A549 (cell line): ENCODE results near the gene OR2T3. TPM values are rescaled to one million over a fixed set of nuclear protein-coding genes. Genes with fewer than 3 reads are reported as not detected.
"Not testable (repeated sequence)": the region's sequence is repeated elsewhere in the genome, so short reads cannot be mapped to it uniquely, and the experiment has no call there.

Experiments used
- ATAC-seq, 2 experiments: fragments of 200-7000 bp in 1 of 2; fragments of >200 bp in 1 of 2; cut with Nextera tagmentation in 1 of 2; cut with Tn5 transposase in 1 of 2; 3 replicates each; pipeline versions ENCODE4 v1.8.0 to v1.9.1; 2018 to 2020; ENCODE audit warnings: mild to moderate bottlenecking in 1 of 2, moderate library complexity in 1 of 2
- CTCF ChIA-PET: fragments of 300-600 bp; sonication (Branson Sonifier 250); formaldehyde crosslinking; extraction: SDS; loops from one replicate; lab custom pipeline; 2021; ENCODE audit warnings: antibody characterized with exemption, inconsistent platforms; lab: Yijun Ruan, JAX
- POLR2A ChIA-PET: fragments of 350-600 bp; formaldehyde crosslinking; extraction: SDS; loops from one replicate; lab custom pipeline; 2021; ENCODE audit warnings: antibody characterized with exemption, inconsistent platforms; lab: Yijun Ruan, JAX
- DNase-seq, 2 experiments: peaks; one replicate each; pipeline versions ENCODE4 v3.0.0 to v3.0.0-alpha.2; 2011 to 2016; ENCODE audit warnings: low read depth in 1 of 2, low spot score in 1 of 2
- FAIRE-seq: peaks from 2 replicates; lab custom pipeline; 2011; peaks lifted over from hg19 to GRCh38; lab: Jason Lieb, UNC
- H3K27ac ChIP-seq, 2 experiments: fragments of >200 bp; sonication (Bioruptor Twin); formaldehyde crosslinking; 3 replicates each; pipeline ENCODE4 v1.5.1; 2016 to 2017
- H3K4me1 ChIP-seq: fragments of >200 bp; sonication (Bioruptor Twin); formaldehyde crosslinking; 3 replicates; pipeline ENCODE4 v1.6.1; 2016
- H3K4me2 ChIP-seq: fragments of >200 bp; sonication (Bioruptor Twin); formaldehyde crosslinking; 3 replicates; pipeline ENCODE4 v1.6.1; 2016
- H3K4me3 ChIP-seq: fragments of >200 bp; sonication (Bioruptor Twin); formaldehyde crosslinking; 3 replicates; pipeline ENCODE4 v1.5.1; 2016
- H3K9me3 ChIP-seq: fragments of >200 bp; sonication (Bioruptor Twin); formaldehyde crosslinking; 3 replicates; pipeline ENCODE4 v1.6.1; 2016
- ATOH8 ChIP-seq: fragments of 250-450 bp; sonication (Bioruptor Pico); IDR thresholded peaks from 2 replicates; pipeline ENCODE4 v1.5.0; 2020; ENCODE audit warnings: low read depth, mild to moderate bottlenecking, moderate library complexity
- CHD2 ChIP-seq: fragments of 150-350 bp; IDR thresholded peaks from 2 replicates; pipeline ENCODE4 v1.6.1; 2014; ENCODE audit warnings: low read length; ENCODE audit not compliant: partially characterized antibody
- ELK1 ChIP-seq: fragments of 150-350 bp; IDR thresholded peaks from 2 replicates; pipeline ENCODE4 v1.6.1; 2014; ENCODE audit warnings: low read depth, mild to moderate bottlenecking, low read length
- FOSL2 ChIP-seq, 2 experiments: fragments of 450-650 bp in 1 of 2; fragments of >200 bp in 1 of 2; sonication (Bioruptor Twin) in 1 of 2; formaldehyde crosslinking; IDR thresholded peaks; 2 replicates each; pipeline versions ENCODE4 v1.5.0 to v1.6.1; 2016 to 2020; ENCODE audit warnings: mild to moderate bottlenecking in 1 of 2, moderate library complexity in 1 of 2
- GATA3 ChIP-seq: IDR thresholded peaks from 2 replicates; pipeline ENCODE4 v1.6.1; 2012; ENCODE audit warnings: borderline replicate concordance
- HEYL ChIP-seq: fragments of 250-450 bp; sonication (Bioruptor Pico); IDR thresholded peaks from 2 replicates; pipeline ENCODE4 v1.8.0; 2021; ENCODE audit warnings: mild to moderate bottlenecking, moderate library complexity
- MAFK ChIP-seq: fragments of 450-650 bp; IDR thresholded peaks from 2 replicates; pipeline ENCODE4 v1.6.1; 2014; ENCODE audit not compliant: partially characterized antibody
- RFX5 ChIP-seq: fragments of 450-650 bp; IDR thresholded peaks from 2 replicates; pipeline ENCODE4 v1.7.1; 2014; ENCODE audit warnings: antibody characterized with exemption, mild to moderate bottlenecking, moderate library complexity
- ZC3H11A ChIP-seq: fragments of 450-650 bp; IDR thresholded peaks from 2 replicates; pipeline ENCODE4 v1.6.1; 2014; ENCODE audit warnings: antibody characterized with exemption, mild to moderate bottlenecking
- WGBS: methylation state at CpG from one replicate; pipeline ENCODE4 v1.1.6; 2017; ENCODE audit errors: missing lambda C conversion rate; 5-methylcytosine and 5-hydroxymethylcytosine counted together
- polyA plus RNA-seq, 4 experiments: library from polyadenylated mRNA; depleted of rRNA in 3 of 4; stranded (reverse); fragments of >200 nt; fragmentation: RNase III in 1 of 4; extraction: RNeasy Plus Mini Kit Qiagen cat#74134 plus additional on column Dnase treatment in 1 of 4; gene quantifications; 2 replicates in 3 of 4; 3 replicates in 1 of 4; pipeline ENCODE4 v1.2.3, GENCODE V29; 2011 to 2017

OR2T3 gene
- polyA plus RNA-seq, 2 of the 4 experiments (the other 2 are of a cell fraction), result not detected

DNA sequence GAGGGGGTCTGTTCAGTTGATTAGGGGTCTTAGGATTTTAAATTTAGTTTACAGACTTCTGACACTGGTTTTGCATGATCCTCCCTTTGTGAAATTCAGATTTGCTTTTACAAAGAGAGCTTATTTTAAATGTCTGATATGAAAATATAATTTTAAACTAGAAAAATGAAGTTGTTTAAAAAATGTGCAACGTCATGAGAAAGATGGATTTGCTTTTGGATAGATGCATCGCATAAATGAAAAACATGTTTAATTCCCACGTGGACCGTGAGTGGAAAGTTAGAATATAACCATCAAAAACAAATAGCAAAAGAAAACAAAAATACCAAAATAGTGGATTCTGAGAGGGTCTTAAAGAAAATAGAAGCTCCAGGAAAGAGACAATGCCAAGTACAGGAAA lies 2.0 kb upstream of the OR2T3 start:
- no peak for FAIRE-seq
- H3K4me1 ChIP-seq, result no peaks in the 10 kb centered on the region
- no peak overlapping the region for H3K27ac ChIP-seq
- no peak for TF ChIP-seq ATOH8 (CRISPR knock-in tag)
- no peak for TF ChIP-seq ELK1
- TF ChIP-seq FOSL2 (IDR thresholded peaks at IDR 0.05), result no peak
- TF ChIP-seq FOSL2 (CRISPR knock-in tag; IDR thresholded peaks at IDR 0.05), result no peak
- no peak for TF ChIP-seq GATA3
- no peak for TF ChIP-seq CHD2
- no peak for TF ChIP-seq ZC3H11A
- peak; percentile 33 for TF ChIP-seq MAFK
- TF ChIP-seq RFX5, result no peak
- TF ChIP-seq HEYL (CRISPR knock-in tag), result no peak
- CTCF ChIA-PET, result interaction anchor here (1.0 kb wide), 1 partner anchor 13 kb away, joined by 3 read pairs; no protein-coding TSS in a partner anchor
- H3K4me3 ChIP-seq, result no peak overlapping the region
- H3K4me2 ChIP-seq, result no peak overlapping the region
- no peaks in the 10 kb centered on the region for H3K9me3 ChIP-seq
- POLR2A ChIA-PET, result no interaction called here
- ATAC-seq, result no peak
- WGBS, result 39% methylated on average over 4 of the region's 4 CpGs
- no peak for DNase-seq

DNA sequence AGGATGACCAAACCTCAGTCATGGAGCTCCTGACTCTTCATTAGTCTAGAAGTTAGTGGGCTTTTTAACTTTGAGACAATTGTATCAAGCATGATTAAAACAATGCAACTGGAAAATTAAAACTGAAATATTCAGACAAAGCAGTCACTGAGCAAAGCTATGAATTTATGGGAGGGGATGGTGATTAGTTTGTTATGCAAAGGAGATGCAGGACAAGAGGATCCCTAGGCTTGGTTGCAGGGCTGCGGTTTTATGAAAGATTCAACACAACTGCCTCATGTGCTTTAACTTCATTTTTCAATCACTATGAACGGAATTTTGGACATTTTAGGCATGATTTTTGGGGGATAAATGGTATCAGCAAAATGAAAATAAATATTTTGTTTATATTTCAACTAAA lies 1.0 kb upstream of the OR2T3 start:
- H3K4me2 ChIP-seq, H3K4me1 ChIP-seq, H3K9me3 ChIP-seq, H3K4me3 ChIP-seq, FAIRE-seq, ATAC-seq, H3K27ac ChIP-seq, POLR2A ChIA-PET, DNase-seq: not testable (repeated sequence)
- 18% methylated on average over 2 of the region's 2 CpGs for WGBS
- CTCF ChIA-PET, result interaction anchor here (1.0 kb wide), 1 partner anchor 14 kb away, joined by 3 read pairs; no protein-coding TSS in a partner anchor

- H3K9me3 ChIP-seq, H3K4me2 ChIP-seq, H3K27ac ChIP-seq, FAIRE-seq, CTCF ChIA-PET, H3K4me1 ChIP-seq, POLR2A ChIA-PET, ATAC-seq, DNase-seq, H3K4me3 ChIP-seq: not testable (repeated sequence)
- no CpG with 5 or more reads among the region's 1 CpG for WGBS
Measured at GRCh38 chr1:248475660-248476059, 2.5 kb downstream of the OR2T3 start.

- ATAC-seq, FAIRE-seq, H3K27ac ChIP-seq, POLR2A ChIA-PET, H3K4me1 ChIP-seq, CTCF ChIA-PET, H3K9me3 ChIP-seq, H3K4me2 ChIP-seq, DNase-seq, H3K4me3 ChIP-seq: not testable (repeated sequence)
- WGBS, result 7% methylated on average over 10 of the region's 13 CpGs
Measured at GRCh38 chr1:248481686-248482579, 8.8 kb downstream of the OR2T3 start.

DNA sequence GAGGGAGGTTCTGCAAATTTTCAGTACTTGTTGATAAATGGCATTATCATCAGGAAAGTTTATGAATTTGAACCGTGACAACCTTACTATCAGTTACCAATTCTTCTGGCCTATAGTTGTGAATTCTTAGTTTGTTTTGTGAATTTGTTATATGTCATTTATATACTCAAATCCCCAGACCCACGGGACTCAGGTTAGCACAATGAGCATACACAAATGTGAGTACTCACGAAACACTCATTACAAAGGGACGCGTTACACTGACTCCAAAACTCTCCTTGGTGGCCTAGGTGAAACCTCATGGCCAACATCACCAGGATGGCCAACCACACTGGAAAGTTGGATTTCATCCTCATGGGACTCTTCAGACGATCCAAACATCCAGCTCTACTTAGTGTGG lies 15.1 kb downstream of the OR2T3 start, which contains the start of gene OR2T5:
TSS of gene OR2T5 (plus strand) at position 301 of the 400 bp plus-strand sequence. CDS start at position 301, 0 bp downstream.
- H3K4me3 ChIP-seq, H3K4me2 ChIP-seq, DNase-seq, H3K4me1 ChIP-seq, FAIRE-seq, CTCF ChIA-PET, H3K9me3 ChIP-seq, H3K27ac ChIP-seq, ATAC-seq, POLR2A ChIA-PET: not testable (repeated sequence)
- WGBS, result 67% methylated on average over 3 of the region's 6 CpGs

GRCh38 chr1:248496661-248497060 lies 23.5 kb downstream of the OR2T3 start:
- not testable (repeated sequence) for FAIRE-seq

DNA sequence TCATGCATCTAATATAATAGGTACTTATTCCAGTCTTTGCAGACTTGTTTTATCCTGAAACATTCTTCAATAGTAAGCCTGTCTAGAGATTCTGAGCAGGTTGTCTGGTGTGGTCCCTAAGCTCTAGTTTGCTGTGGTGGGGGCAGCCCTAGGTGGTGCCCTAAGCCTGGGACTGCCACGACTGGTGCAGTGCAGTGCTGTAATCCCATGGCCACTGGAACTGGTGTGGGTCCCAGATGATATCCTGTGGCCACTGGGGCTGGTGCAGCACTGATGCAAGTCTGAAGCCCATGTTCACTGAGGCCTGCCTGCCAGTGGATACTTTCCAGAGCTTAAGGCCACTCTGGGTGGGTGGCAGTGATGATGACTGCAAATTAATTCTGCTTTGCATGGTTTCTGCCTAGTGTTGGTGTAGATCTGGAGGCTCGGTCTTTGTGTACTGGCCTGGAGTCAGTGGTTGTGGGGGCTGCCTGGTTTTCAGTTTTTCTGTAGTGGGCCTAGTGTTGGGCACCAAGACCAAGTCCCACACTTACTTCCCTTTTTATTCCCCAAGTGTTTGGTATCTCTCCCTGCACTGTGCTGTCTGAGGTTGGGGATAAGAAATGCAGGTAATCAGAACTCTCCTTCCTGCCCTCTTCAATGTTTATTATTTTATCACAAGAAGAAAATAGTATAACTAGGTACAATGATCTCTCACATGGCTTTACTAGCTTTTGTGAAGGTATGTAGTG lies 27.3 kb downstream of the OR2T3 start:
- H3K9me3 ChIP-seq, POLR2A ChIA-PET, H3K4me2 ChIP-seq, H3K4me3 ChIP-seq, CTCF ChIA-PET, DNase-seq, H3K27ac ChIP-seq, H3K4me1 ChIP-seq, ATAC-seq, FAIRE-seq: not testable (repeated sequence)
- 0% methylated on average over 1 of the region's 2 CpGs for WGBS

More at GRCh38 chr1:248496661-248497060, 23.5 kb downstream of the OR2T3 start:
- CTCF ChIA-PET, POLR2A ChIA-PET, DNase-seq, H3K4me1 ChIP-seq, ATAC-seq, H3K9me3 ChIP-seq, H3K4me2 ChIP-seq, H3K27ac ChIP-seq, H3K4me3 ChIP-seq: not testable (repeated sequence)
- WGBS, result no CpG with 5 or more reads among the region's 5 CpGs

- H3K4me2 ChIP-seq, H3K4me1 ChIP-seq, CTCF ChIA-PET, POLR2A ChIA-PET, H3K4me3 ChIP-seq, ATAC-seq, H3K27ac ChIP-seq, H3K9me3 ChIP-seq, DNase-seq, FAIRE-seq: not testable (repeated sequence)
- WGBS, result no CpG with 5 or more reads among the region's 2 CpGs
Measured at GRCh38 chr1:248507773-248508172, 34.6 kb downstream of the OR2T3 start, which contains the start of gene OR2G6. Gene OR2G6, plus strand, starts transcription at chr1:248508073. Its CDS starts 13,574 bp downstream, at chr1:248521647.
